GM23248 (cell line): Measurements from ENCODE around the gene CAMSAP2.

Experiments used
- EZH2 ChIP-seq: fragments of 200-600 bp; sonication (generic); IDR thresholded peaks from 2 replicates; pipeline ENCODE4 v1.6.1; 2018; ENCODE audit warnings: antibody characterized with exemption, mild to moderate bottlenecking; ENCODE audit not compliant: insufficient read depth, poor library complexity, severe bottlenecking
- EZH2phosphoT487 ChIP-seq: fragments of 200-600 bp; sonication (generic); IDR thresholded peaks from 2 replicates; pipeline ENCODE4 v1.6.1; 2018; ENCODE audit warnings: antibody characterized with exemption, moderate library complexity, mild to moderate bottlenecking, low read depth; ENCODE audit not compliant: insufficient read depth

DNA sequence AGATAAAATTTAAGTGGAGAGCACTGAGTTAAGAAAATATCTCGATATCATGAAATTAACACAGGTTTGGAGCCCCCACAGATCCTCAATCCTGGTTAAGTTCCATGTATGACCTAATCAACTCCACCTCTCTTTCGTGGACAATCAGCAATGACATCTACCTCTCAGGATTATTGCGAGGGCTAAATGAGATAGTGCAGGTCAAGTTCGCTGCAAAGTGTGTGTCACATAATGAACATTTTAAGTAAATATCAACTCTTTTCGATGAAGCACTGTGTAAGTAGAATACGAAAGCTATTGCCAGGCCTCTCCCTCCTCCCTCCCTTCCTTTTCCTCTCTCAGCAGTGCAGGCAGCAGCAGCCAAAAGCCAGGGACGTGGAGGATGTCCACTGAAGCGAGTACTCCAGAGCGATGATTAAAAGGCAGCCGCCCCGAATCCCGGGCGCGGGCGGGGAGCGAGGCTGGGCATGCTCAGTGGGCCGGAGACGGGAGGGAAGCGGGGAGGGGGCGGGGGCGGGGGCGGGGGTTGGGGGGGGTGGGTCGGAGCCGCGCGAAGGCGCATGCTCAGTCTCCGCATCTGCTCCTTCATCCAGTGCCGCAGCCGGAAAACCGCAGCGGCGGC is at the start of gene CAMSAP2:
- TF ChIP-seq EZH2 (no peak), EZH2phosphoT487 (no peak)
